A673 (cell line): ENCODE measurements around the gene PKD2. TPM values are rescaled to one million over a fixed set of nuclear protein-coding genes. Genes with fewer than 3 reads are reported as not detected.

Source experiments
- BruUV-seq: library from RNA; stranded (reverse); fragments of 400-500 nt; replicated peaks from 2 replicates; lab custom pipeline; 2021; lab: Mats Ljungman, UMichigan
- CTCF ChIA-PET: fragments of 300-600 bp; sonication (Branson Sonifier 250); formaldehyde crosslinking; loops from one replicate; lab custom pipeline; 2022; ENCODE audit warnings: antibody characterized with exemption; lab: Charles Lee
- POLR2A ChIA-PET: fragments of 300-600 bp; sonication (Branson Sonifier 250); formaldehyde crosslinking; loops from one replicate; lab custom pipeline; 2022; ENCODE audit warnings: antibody characterized with exemption; ENCODE audit not compliant: low non-redundant PET; lab: Charles Lee
- DNase-seq: peaks from one replicate; pipeline ENCODE4 v3.0.0-alpha.2; 2015; ENCODE audit warnings: low spot score
- H3K27ac ChIP-seq: fragments of 200-600 bp; sonication (generic); 2 replicates; pipeline ENCODE4 v1.5.1; 2016; ENCODE audit warnings: mixed run types, low read depth, mild to moderate bottlenecking, mixed read lengths, antibody characterized with exemption, low read length; ENCODE audit not compliant: poor library complexity, severe bottlenecking
- H3K27me3 ChIP-seq: fragments of 200-600 bp; sonication (generic); replicated peaks from 2 replicates; pipeline ENCODE4 v1.6.1; 2017; ENCODE audit warnings: mixed run types, low read depth, mild to moderate bottlenecking, mixed read lengths, antibody characterized with exemption, low read length; ENCODE audit not compliant: insufficient read depth, poor library complexity
- H3K36me3 ChIP-seq: fragments of 200-600 bp; sonication (generic); 2 replicates; pipeline ENCODE4 v1.6.1; 2016; ENCODE audit warnings: mixed run types, mild to moderate bottlenecking, mixed read lengths, antibody characterized with exemption, low read length; ENCODE audit not compliant: insufficient read depth, poor library complexity, severe bottlenecking
- H3K4me1 ChIP-seq: fragments of 200-600 bp; sonication (generic); 2 replicates; pipeline ENCODE4 v1.6.1; 2017; ENCODE audit warnings: mixed run types, mild to moderate bottlenecking, mixed read lengths, antibody characterized with exemption, low read length; ENCODE audit not compliant: insufficient read depth, poor library complexity, severe bottlenecking
- H3K4me3 ChIP-seq: fragments of 200-600 bp; sonication (generic); 2 replicates; pipeline ENCODE4 v1.5.1; 2016; ENCODE audit warnings: low read depth, mixed run types, mild to moderate bottlenecking, mixed read lengths, low read length; ENCODE audit not compliant: poor library complexity, severe bottlenecking
- H3K9me3 ChIP-seq: fragments of 200-600 bp; sonication (generic); 2 replicates; pipeline ENCODE4 v1.6.1; 2016; ENCODE audit warnings: mixed run types, low read depth, mild to moderate bottlenecking, mixed read lengths, antibody characterized with exemption, low read length; ENCODE audit not compliant: poor library complexity, severe bottlenecking
- EZH2 ChIP-seq: fragments of 200-600 bp; sonication (generic); IDR thresholded peaks from 2 replicates; pipeline ENCODE4 v1.6.1; 2017; ENCODE audit warnings: borderline replicate concordance, low read depth, mild to moderate bottlenecking, mixed read lengths, antibody characterized with exemption, low read length; ENCODE audit not compliant: poor library complexity, severe bottlenecking
- intact Hi-C: fragments of 100-400 bp; cut with micrococcal nuclease; formaldehyde crosslinking; loops from one replicate; pipeline ENCODE4 v1.10.0; 2022; ENCODE audit not compliant: unreplicated experiment
- total RNA-seq: library from RNA; stranded (reverse); gene quantifications from 2 replicates; pipeline ENCODE4 v1.2.3, GENCODE V29; 2021
- TF ChIP-seq, protein P1 (sequence below): fragments of 300-800, 200-600 bp; sonication (generic); conservative IDR thresholded peaks from 2 replicates; pipeline ENCODE4 v1.5.1; 2017; ENCODE audit warnings: low read depth, mild to moderate bottlenecking, antibody characterized with exemption, low read length, moderate library complexity, mixed read lengths

Gene PKD2
- total RNA-seq, 1 experiment from 2014 or later: 10.0 TPM

- CTCF ChIA-PET: no interaction called here
- no TSS peak for BruUV-seq
Measured at GRCh38 chr4:88110826-88111225, 103.4 kb downstream of the PKD2 start.

DNA sequence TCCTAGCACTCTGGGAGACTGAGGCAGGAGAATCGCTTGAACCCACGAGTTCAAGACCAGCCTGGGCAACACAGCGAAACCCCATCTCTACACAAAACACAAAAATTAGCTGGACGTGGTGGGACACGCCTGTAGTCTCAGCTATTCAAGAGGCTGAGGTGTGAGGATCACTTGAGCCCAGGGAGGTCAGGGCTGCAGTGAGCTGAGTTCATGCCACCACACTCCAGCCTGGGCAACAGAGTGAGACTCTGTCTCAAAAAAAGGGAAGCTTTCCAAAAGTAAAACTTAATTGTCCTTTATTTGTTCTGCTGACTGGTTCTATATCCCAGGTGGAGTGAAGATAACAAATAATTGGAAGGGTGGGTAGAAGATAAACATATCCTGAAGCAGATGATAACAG, 105.4 kb downstream of the PKD2 start:
- no peaks in the 10 kb centered on the region for H3K4me1 ChIP-seq
- no peaks in the 10 kb centered on the region for H3K36me3 ChIP-seq
- no peak overlapping the region for H3K27ac ChIP-seq
- no peak overlapping the region for H3K4me3 ChIP-seq
- no TSS peak for BruUV-seq
- H3K9me3 ChIP-seq: no peaks in the 10 kb centered on the region
- H3K27me3 ChIP-seq: no peaks in the 10 kb centered on the region
- no peak for DNase-seq
- no peak for TF ChIP-seq EZH2
- TF ChIP-seq, protein P1, sequence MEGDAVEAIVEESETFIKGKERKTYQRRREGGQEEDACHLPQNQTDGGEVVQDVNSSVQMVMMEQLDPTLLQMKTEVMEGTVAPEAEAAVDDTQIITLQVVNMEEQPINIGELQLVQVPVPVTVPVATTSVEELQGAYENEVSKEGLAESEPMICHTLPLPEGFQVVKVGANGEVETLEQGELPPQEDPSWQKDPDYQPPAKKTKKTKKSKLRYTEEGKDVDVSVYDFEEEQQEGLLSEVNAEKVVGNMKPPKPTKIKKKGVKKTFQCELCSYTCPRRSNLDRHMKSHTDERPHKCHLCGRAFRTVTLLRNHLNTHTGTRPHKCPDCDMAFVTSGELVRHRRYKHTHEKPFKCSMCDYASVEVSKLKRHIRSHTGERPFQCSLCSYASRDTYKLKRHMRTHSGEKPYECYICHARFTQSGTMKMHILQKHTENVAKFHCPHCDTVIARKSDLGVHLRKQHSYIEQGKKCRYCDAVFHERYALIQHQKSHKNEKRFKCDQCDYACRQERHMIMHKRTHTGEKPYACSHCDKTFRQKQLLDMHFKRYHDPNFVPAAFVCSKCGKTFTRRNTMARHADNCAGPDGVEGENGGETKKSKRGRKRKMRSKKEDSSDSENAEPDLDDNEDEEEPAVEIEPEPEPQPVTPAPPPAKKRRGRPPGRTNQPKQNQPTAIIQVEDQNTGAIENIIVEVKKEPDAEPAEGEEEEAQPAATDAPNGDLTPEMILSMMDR: no peak
- intact Hi-C loops: no loop called here
- ChIA-PET CTCF (no interaction called here), POLR2A (no interaction called here)

More at GRCh38 chr4:88110826-88111225, 103.4 kb downstream of the PKD2 start:
- no peaks in the 10 kb centered on the region for H3K27me3 ChIP-seq
- H3K36me3 ChIP-seq: no peaks in the 10 kb centered on the region
- POLR2A ChIA-PET: no interaction called here
- H3K4me1 ChIP-seq: no peaks in the 10 kb centered on the region
- DNase-seq: no peak
- no peaks in the 10 kb centered on the region for H3K9me3 ChIP-seq
- H3K4me3 ChIP-seq: no peak overlapping the region
- TF ChIP-seq, protein P1: no peak
- TF ChIP-seq EZH2: no peak
- intact Hi-C loops: no loop called here
- H3K27ac ChIP-seq: no peak overlapping the region

DNA sequence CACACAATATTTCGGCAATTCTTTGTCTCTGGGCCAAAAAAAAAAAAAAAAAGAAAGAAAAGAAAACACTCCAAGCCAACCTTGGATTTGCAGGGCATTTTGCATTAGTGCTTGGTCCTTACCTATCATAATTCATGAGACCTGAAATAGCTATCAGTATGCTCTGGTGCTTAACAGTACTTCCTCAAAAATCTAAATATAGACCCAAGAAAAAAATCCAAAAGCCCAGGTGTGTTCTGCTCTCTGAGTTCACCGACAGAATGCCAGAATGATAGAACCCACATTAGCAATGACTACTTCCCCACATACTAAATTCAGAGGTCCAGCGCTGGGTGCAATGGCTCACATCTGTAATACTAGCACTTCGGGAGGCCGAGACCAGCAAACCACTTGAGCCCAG, 108.2 kb downstream of the PKD2 start:
- intact Hi-C loops: no loop called here
- BruUV-seq: no TSS peak
- POLR2A ChIA-PET: no interaction called here
- no peaks in the 10 kb centered on the region for H3K27me3 ChIP-seq
- no peaks in the 10 kb centered on the region for H3K4me1 ChIP-seq
- TF ChIP-seq EZH2: no peak
- TF ChIP-seq, protein P1: no peak
- no peaks in the 10 kb centered on the region for H3K36me3 ChIP-seq
- H3K27ac ChIP-seq: no peak overlapping the region
- H3K4me3 ChIP-seq: no peak overlapping the region
- no peaks in the 10 kb centered on the region for H3K9me3 ChIP-seq
- CTCF ChIA-PET: no interaction called here
- DNase-seq: no peak
